Spleen (tissue), 11 donors: Measurements from ENCODE around the gene INSR. TPM values are rescaled to one million over a fixed set of nuclear protein-coding genes. Genes with fewer than 3 reads are reported as not detected.

Source experiments
- DNase-seq: peaks from one replicate; pipeline ENCODE4 v3.0.0-alpha.2; 2020
- H3K27ac ChIP-seq, 8 donors: fragments of 200-600 bp; sonication (generic) in 7 of 8; 1 replicate in 4 of 8; 2 replicates in 4 of 8; pipeline versions ENCODE4 v1.5.0 to v1.8.0; 2016 to 2021; ENCODE audit warnings: inconsistent platforms in 4 of 8, mild to moderate bottlenecking in 4 of 8, moderate library complexity in 1 of 8
- H3K27me3 ChIP-seq, 7 donors: fragments of 200-600 bp; sonication (generic) in 6 of 7; replicated peaks in 1 of 7; 1 replicate in 4 of 7; 2 replicates in 3 of 7; pipeline versions ENCODE4 v1.5.0 to v1.8.0; 2016 to 2021; ENCODE audit warnings: inconsistent platforms in 3 of 7, mild to moderate bottlenecking in 1 of 7
- H3K36me3 ChIP-seq, 6 donors: fragments of 200-600 bp; sonication (generic) in 5 of 6; 1 replicate in 4 of 6; 2 replicates in 2 of 6; pipeline versions ENCODE4 v1.5.0 to v1.8.0; 2016 to 2021; ENCODE audit warnings: inconsistent platforms in 2 of 6
- H3K4me1 ChIP-seq, 6 donors: fragments of 200-600 bp; sonication (generic) in 5 of 6; 1 replicate in 3 of 6; 2 replicates in 3 of 6; pipeline versions ENCODE4 v1.5.0 to v1.8.0; 2016 to 2021; ENCODE audit warnings: inconsistent platforms in 3 of 6
- H3K4me3 ChIP-seq, 8 donors: fragments of 200-600 bp; sonication (generic) in 7 of 8; 1 replicate in 4 of 8; 2 replicates in 4 of 8; pipeline versions ENCODE4 v1.5.0 to v1.8.0; 2016 to 2021; ENCODE audit warnings: inconsistent platforms in 4 of 8, mild to moderate bottlenecking in 4 of 8, moderate library complexity in 2 of 8
- H3K9me3 ChIP-seq, 8 donors: fragments of 200-600 bp; sonication (generic) in 7 of 8; 1 replicate in 4 of 8; 2 replicates in 4 of 8; pipeline versions ENCODE4 v1.5.0 to v1.8.0; 2016 to 2021; ENCODE audit warnings: inconsistent platforms in 4 of 8
- CTCF ChIP-seq, 11 experiments: fragments of 200-600 bp in 7 of 11; fragments of 450-650 bp in 4 of 11; sonication (generic) in 4 of 11; IDR thresholded peaks in 8 of 11; conservative IDR thresholded peaks in 3 of 11; 1 replicate in 7 of 11; 2 replicates in 4 of 11; pipeline versions ENCODE4 v1.4.0 to v1.8.0; 2016 to 2021; ENCODE audit warnings: antibody characterized with exemption in 11 of 11, inconsistent platforms in 4 of 11, mild to moderate bottlenecking in 1 of 11
- POLR2A ChIP-seq, 3 donors: fragments of 450-650 bp; IDR thresholded peaks; one replicate each; pipeline ENCODE4 v1.5.1; 2017; ENCODE audit warnings: antibody characterized with exemption in 3 of 3, mild to moderate bottlenecking in 1 of 3
- POLR2AphosphoS5 ChIP-seq, 3 donors: sonication (generic); formaldehyde crosslinking; IDR thresholded peaks; one replicate each; pipeline ENCODE4 v1.5.1; 2017; ENCODE audit warnings: antibody characterized with exemption in 3 of 3
- WGBS, 5 donors: extraction: QIAGEN DNeasy Blood & Tissue Kit in 3 of 5; methylation state at CpG; one replicate each; pipeline versions ENCODE4 v1.1.5 to v1.1.7; 2013 to 2018; 5-methylcytosine and 5-hydroxymethylcytosine counted together
- intact Hi-C: fragments of 100-400 bp; cut with DNase I; formaldehyde crosslinking; loops from one replicate; pipeline ENCODE4 v1.15.0; 2023; ENCODE audit warnings: low total_unique reads
- polyA plus RNA-seq, 3 donors: library from polyadenylated mRNA; stranded (reverse); fragments of 200-250 nt; gene quantifications; one replicate each; pipeline ENCODE4 v1.2.1, GENCODE V29; 2013
- total RNA-seq, 7 donors: library from RNA; depleted of rRNA in 3 of 7; stranded (reverse); fragments of >200 nt in 3 of 7; fragmentation: NEBNext Ultra II Directional in 4 of 7; extraction: Animal tissue kit (Norgen Biotek cat#: 25700) in 4 of 7; gene quantifications; one replicate each; pipeline versions ENCODE4 v1.1.0 to v1.2.1, GENCODE V29; 2016 to 2021
- donor health status: healthy with polysubstance abuse.
- donor health status: DM: no; HTN: no; CAD: no; lungs with moderate emphysema.
- donor health status: DM: no; HTN: no; CAD: no.
- donor health status: Bipolar disorder and iron deficiency.
- donor health status: healthy.
- donor health status: DM: no; HTN: no; CAD: no.
- donor health status: DM: yes; HTN: yes; CAD: no.

INSR gene
- total and polyA plus RNA-seq, 10 donors = 7.6 to 467 (median 228) TPM

GRCh38 chr19:7195046-7195445 is 99.2 kb downstream of the INSR start:
- WGBS, 5 donors = 78 to 91% (median 84%) methylated on average over 5 of the region's 5 CpGs
- Histone ChIP-seq H3K9me3 (no peaks in the 10 kb centered on the region), H3K27ac (no peak overlapping the region)

DNA sequence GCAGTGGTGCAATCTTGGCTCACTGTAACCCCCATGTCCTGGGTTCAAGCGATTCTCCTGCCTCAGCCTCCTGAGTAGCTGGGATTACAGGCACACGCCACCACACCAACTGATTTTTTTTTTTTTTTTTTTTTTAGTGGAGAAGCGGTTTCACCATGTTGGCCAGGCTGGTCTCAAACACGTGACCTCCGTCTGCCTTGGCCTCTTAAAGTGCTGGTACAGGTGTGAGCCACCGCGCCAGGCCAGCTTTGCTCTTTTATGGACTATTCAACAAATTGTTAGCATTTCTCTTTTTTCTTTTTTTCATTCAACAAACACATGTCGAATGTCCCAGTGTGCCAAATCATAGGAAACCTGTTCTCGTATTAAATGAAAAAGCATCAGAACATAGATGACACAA is 99.6 kb downstream of the INSR start:
- peaks cover 0 to 7% (median 0%) of the 10 kb centered on the region in 7 donors for H3K27me3 ChIP-seq
- DNase-seq = no peak
- H3K36me3 ChIP-seq = no peaks in the 10 kb centered on the region
- intact Hi-C loops = loop anchor here (10.0 kb wide), 1 partner anchor 100 kb away; the partner anchor contains the start of gene INSR
- no peak overlapping the region for H3K27ac ChIP-seq
- TF ChIP-seq POLR2A (IDR thresholded peaks at IDR 0.05) (no peak), POLR2AphosphoS5 (IDR thresholded peaks at IDR 0.05) (no peak), CTCF (IDR thresholded peaks at IDR 0.05 in 8 of 11, conservative IDR thresholded peaks at IDR 0.05 in 3 of 11) (no peak)
- no peak overlapping the region for H3K4me3 ChIP-seq
- H3K9me3 ChIP-seq = no peaks in the 10 kb centered on the region
- peaks cover 15 to 75% (median 50%) of the 10 kb centered on the region in 6 donors for H3K4me1 ChIP-seq
- 85 to 97% (median 91%) methylated on average over 9 of the region's 9 CpGs for WGBS, 5 donors

More at GRCh38 chr19:7195046-7195445, 99.2 kb downstream of the INSR start:
- TF ChIP-seq CTCF (IDR thresholded peaks at IDR 0.05 in 8 of 11, conservative IDR thresholded peaks at IDR 0.05 in 3 of 11) = no peak
- TF ChIP-seq POLR2AphosphoS5 (IDR thresholded peaks at IDR 0.05) = no peak
- TF ChIP-seq POLR2A (IDR thresholded peaks at IDR 0.05) = no peak
- Histone ChIP-seq H3K36me3 (no peaks in the 10 kb centered on the region), H3K4me3 (no peak overlapping the region), H3K4me1 (peaks cover 18 to 75% (median 51%) of the 10 kb centered on the region in 6 donors), H3K27me3 (peaks cover 0 to 7% (median 0%) of the 10 kb centered on the region in 7 donors)
- DNase-seq = no peak
- intact Hi-C loops = loop anchor here (10.0 kb wide), 1 partner anchor 100 kb away; the partner anchor contains the start of gene INSR

DNA sequence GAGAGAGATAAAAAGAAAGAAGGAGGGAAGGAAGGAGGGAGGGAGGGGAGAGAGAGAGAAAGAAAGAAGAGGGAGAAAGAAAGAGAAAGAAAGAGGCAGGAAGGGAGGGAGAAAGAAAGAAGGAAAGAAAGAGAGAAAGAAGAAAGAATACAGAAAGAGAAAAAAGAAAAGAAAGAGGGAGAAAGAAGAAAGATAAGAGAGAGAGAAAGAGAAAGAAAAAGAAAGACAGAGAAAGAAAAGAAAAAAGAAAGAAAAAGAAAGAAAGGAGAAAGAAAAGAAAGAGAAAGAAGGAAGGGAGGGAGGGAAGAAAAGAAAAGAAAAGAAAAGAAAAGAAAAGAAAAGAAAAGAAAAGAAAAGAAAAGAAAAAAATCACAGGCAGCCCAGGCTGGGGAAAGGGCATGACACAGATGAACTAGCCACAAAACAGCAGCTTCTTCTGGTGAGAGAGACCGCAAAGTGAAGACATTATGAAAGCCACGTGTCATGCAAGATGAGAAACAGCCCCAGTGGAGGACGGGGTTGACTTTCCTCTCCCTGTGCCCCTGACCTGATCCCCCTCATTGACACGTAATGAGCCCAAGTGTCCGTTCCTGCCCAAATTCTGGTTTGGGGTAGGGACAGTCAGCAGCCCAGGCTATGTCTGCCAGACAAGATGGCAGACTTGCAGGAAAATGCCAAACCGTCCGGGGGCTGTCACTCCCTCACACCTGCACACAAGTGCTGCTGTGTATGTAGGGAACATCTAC is 102.1 kb downstream of the INSR start:
- no peaks in the 10 kb centered on the region for H3K36me3 ChIP-seq
- intact Hi-C loops = loop anchor here (10.0 kb wide), 1 partner anchor 103 kb away; the partner anchor contains the start of gene INSR
- peak overlapping the region in 4 of 8 donors; percentile 10 to 63 (median 22) for H3K27ac ChIP-seq
- H3K4me3 ChIP-seq = peak overlapping the region in 1 of 8 donors; percentile 11
- peaks cover 14 to 82% (median 49%) of the 10 kb centered on the region in 6 donors for H3K4me1 ChIP-seq
- TF ChIP-seq POLR2AphosphoS5 (IDR thresholded peaks at IDR 0.05) = peak in 2 of 3 donors; percentile 28 to 36
- TF ChIP-seq CTCF (IDR thresholded peaks at IDR 0.05 in 8 of 11, conservative IDR thresholded peaks at IDR 0.05 in 3 of 11) = no peak
- 23 to 46% (median 33%) methylated on average over 5 to 7 of the region's 7 CpGs for WGBS, 5 donors
- H3K9me3 ChIP-seq = no peaks in the 10 kb centered on the region
- no peaks in the 10 kb centered on the region for H3K27me3 ChIP-seq
- no peak for DNase-seq
